SK-N-SH treated with all-trans-retinoic acid at 6 μM for 48 hours (cell line): ENCODE data around the gene IL6ST.

ENCODE experiments used
- ARNTL ChIP-seq: fragments of 450-650 bp; formaldehyde crosslinking; IDR thresholded peaks from 2 replicates; pipeline ENCODE4 v1.5.0; 2020; ENCODE audit warnings: low read depth, mild to moderate bottlenecking, moderate library complexity, borderline replicate concordance
- CSDC2 ChIP-seq: fragments of 250-450 bp; sonication (Bioruptor Pico); IDR thresholded peaks from 2 replicates; pipeline ENCODE4 v1.5.0; 2020; ENCODE audit warnings: mild to moderate bottlenecking, moderate library complexity
- ZC3H10 ChIP-seq: fragments of 250-450 bp; sonication (Bioruptor Pico); IDR thresholded peaks from 2 replicates; pipeline ENCODE4 v1.5.1; 2021; ENCODE audit warnings: mild to moderate bottlenecking, moderate library complexity
- ZFP30 ChIP-seq: fragments of 450-650 bp; formaldehyde crosslinking; IDR thresholded peaks from 2 replicates; pipeline ENCODE4 v1.5.0; 2022; ENCODE audit warnings: mild to moderate bottlenecking, moderate library complexity
- ZNF8 ChIP-seq: fragments of 450-650 bp; formaldehyde crosslinking; IDR thresholded peaks from 2 replicates; pipeline ENCODE4 v1.5.0; 2020; ENCODE audit warnings: mild to moderate bottlenecking, moderate library complexity
- TF ChIP-seq, protein P1 (sequence below): fragments of 250-450 bp; sonication (Bioruptor Pico); IDR thresholded peaks from 2 replicates; pipeline ENCODE4 v1.8.0; 2020; ENCODE audit warnings: mild to moderate bottlenecking, moderate library complexity, borderline replicate concordance
- TF ChIP-seq, protein P2 (sequence below): fragments of 250-450 bp; sonication (Bioruptor Pico); IDR thresholded peaks from 2 replicates; pipeline ENCODE4 v1.5.0; 2020; ENCODE audit warnings: mild to moderate bottlenecking, moderate library complexity
- TF ChIP-seq, protein P3 (sequence below): fragments of 250-450 bp; sonication (Bioruptor Pico); IDR thresholded peaks from 2 replicates; pipeline ENCODE4 v1.8.0; 2021; ENCODE audit warnings: low read depth, mild to moderate bottlenecking, moderate library complexity, borderline replicate concordance

DNA sequence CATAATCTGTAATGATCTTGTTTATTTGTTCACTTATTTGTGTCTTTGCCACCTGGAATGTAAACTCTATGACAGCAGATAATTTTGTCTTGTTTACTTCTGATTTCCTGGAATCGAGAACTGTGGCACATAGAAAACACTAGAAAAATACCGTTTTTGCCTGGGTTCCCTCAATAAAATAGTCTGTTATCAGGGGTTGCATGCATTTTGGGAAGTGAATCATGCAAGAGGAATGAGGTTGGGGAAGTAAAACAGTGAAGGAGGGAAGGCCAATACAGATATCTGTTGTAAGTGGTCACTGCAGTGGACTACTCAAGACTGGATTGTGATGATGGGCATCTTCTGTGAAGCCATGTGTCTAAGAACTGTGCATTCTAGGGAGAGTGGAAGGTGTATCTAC, 45.2 kb upstream of the IL6ST start:
- TF ChIP-seq ZFP30 (no peak), ZNF8 (no peak), ARNTL (CRISPR knock-in tag) (no peak), CSDC2 (CRISPR knock-in tag) (no peak), ZC3H10 (no peak)
- TF ChIP-seq, protein P1, sequence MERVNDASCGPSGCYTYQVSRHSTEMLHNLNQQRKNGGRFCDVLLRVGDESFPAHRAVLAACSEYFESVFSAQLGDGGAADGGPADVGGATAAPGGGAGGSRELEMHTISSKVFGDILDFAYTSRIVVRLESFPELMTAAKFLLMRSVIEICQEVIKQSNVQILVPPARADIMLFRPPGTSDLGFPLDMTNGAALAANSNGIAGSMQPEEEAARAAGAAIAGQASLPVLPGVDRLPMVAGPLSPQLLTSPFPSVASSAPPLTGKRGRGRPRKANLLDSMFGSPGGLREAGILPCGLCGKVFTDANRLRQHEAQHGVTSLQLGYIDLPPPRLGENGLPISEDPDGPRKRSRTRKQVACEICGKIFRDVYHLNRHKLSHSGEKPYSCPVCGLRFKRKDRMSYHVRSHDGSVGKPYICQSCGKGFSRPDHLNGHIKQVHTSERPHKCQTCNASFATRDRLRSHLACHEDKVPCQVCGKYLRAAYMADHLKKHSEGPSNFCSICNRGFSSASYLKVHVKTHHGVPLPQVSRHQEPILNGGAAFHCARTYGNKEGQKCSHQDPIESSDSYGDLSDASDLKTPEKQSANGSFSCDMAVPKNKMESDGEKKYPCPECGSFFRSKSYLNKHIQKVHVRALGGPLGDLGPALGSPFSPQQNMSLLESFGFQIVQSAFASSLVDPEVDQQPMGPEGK (CRISPR knock-in tag), result no peak
- TF ChIP-seq, protein P2, sequence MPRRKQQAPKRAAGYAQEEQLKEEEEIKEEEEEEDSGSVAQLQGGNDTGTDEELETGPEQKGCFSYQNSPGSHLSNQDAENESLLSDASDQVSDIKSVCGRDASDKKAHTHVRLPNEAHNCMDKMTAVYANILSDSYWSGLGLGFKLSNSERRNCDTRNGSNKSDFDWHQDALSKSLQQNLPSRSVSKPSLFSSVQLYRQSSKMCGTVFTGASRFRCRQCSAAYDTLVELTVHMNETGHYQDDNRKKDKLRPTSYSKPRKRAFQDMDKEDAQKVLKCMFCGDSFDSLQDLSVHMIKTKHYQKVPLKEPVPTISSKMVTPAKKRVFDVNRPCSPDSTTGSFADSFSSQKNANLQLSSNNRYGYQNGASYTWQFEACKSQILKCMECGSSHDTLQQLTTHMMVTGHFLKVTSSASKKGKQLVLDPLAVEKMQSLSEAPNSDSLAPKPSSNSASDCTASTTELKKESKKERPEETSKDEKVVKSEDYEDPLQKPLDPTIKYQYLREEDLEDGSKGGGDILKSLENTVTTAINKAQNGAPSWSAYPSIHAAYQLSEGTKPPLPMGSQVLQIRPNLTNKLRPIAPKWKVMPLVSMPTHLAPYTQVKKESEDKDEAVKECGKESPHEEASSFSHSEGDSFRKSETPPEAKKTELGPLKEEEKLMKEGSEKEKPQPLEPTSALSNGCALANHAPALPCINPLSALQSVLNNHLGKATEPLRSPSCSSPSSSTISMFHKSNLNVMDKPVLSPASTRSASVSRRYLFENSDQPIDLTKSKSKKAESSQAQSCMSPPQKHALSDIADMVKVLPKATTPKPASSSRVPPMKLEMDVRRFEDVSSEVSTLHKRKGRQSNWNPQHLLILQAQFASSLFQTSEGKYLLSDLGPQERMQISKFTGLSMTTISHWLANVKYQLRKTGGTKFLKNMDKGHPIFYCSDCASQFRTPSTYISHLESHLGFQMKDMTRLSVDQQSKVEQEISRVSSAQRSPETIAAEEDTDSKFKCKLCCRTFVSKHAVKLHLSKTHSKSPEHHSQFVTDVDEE (CRISPR knock-in tag), result no peak
- TF ChIP-seq, protein P3, sequence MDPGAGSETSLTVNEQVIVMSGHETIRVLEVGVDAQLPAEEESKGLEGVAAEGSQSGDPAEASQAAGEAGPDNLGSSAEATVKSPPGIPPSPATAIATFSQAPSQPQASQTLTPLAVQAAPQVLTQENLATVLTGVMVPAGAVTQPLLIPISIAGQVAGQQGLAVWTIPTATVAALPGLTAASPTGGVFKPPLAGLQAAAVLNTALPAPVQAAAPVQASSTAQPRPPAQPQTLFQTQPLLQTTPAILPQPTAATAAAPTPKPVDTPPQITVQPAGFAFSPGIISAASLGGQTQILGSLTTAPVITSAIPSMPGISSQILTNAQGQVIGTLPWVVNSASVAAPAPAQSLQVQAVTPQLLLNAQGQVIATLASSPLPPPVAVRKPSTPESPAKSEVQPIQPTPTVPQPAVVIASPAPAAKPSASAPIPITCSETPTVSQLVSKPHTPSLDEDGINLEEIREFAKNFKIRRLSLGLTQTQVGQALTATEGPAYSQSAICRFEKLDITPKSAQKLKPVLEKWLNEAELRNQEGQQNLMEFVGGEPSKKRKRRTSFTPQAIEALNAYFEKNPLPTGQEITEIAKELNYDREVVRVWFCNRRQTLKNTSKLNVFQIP (CRISPR knock-in tag), result no peak
